Stimulated activated CD8-positive, alpha-beta memory T cell treated with anti-CD3 and anti-CD28 coated beads, Interleukin-15, amount 100 ng/mL, for 24 hours (primary cell): ENCODE data around the gene LRP3.

ENCODE experiments used
- DNase-seq: peaks from one replicate; pipeline ENCODE4 v3.0.0-alpha.2; 2020; ENCODE audit warnings: low read depth

Gene LRP3

DNA sequence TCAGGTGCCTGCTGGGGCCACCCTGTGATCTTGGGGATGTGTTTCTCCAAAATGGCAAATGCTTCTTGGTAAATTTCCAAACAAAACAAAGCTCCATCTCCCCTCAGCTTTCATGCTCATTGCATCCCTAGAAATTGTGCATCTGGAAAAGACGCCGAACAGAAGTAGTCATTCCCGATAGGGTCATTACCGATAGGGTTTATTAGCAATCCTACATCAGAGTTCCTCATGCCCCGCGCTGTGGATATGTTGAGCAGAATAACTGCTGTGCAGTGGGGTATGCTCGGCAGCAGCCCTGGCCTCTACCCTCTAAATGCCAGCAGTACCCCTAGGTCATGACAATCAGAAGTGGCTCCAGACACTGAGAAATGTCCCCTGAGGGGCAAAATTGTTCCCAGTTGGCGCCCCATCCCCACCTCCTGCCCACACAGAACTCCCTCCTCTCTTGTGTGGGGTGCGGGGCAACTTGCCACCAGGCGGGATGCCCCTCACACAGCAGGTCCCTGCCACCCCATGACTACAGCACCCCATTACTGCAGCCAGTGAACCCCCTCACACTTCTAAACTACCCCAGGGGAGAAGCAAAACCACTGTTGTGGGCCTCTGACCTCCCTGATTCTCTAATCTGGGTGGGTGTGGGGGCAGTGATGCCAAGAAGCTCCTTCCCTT lies 44.5 kb downstream of the LRP3 start:
- no peak for DNase-seq

DNA sequence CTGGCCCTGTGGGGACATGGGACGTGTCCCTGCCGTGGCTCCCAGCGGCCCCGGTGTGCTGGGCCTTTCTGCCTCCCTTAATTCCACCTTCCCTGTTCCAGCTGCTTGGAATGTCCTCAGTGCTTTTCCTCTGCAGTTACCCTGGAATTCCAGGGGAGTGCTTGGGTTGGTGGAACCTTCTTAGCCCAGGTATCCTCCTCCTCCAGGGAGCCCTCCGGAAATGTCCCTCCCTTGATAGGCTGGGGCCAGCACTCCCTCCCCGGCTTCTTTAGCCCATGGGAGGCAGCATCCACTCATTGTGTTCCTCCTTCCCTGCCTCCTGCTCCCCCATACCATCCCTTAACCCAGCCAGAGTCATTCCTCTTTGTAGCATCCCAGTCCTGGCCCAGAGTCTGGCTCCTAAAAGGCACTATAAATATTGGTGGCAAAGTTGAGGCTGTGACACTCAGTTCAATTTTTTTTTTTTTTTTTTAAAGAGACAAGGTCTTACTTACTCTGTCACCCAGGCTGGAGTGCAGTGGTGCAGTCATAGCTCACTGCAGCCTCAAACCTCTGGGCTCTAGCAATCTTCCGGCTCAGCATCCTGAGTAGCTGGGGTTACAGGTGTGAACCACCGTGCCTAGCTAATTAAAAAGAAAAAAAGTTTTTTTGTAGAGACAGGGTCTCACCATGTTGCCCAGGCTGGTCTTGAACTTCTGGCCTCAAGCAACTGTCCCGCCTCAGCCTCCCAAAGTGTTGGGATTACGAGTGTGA lies 45.3 kb downstream of the LRP3 start:
- DNase-seq, result no peak

DNA sequence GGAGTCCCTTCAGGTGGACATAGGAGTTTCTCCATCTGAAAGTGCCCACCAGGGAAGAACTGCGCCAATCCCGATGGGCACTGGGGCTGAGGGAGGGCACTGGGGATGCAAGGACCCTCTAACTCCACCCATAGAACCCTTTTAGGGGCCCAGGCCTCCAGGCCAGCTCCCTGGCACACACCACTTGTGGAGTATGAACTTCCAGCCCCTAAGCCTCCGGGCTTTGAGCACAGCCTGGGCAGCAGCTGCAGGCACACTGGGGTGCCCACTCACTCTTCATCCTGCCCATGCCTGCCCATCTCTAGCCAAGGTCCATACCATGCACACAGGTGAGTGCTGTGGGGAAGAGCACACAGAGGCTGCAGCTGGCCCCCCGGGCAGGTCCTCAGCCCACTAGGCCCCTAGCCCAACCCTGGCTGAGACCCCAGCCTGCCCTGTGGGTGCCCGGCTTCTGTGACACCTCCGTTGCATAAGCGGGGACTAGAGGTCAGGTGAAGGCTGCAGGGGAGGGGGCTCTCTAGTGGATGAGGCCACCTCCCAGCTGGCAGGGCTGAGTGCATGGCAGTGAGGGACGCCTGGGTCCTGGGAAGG lies 46.1 kb downstream of the LRP3 start:
- DNase-seq, result no peak

DNA sequence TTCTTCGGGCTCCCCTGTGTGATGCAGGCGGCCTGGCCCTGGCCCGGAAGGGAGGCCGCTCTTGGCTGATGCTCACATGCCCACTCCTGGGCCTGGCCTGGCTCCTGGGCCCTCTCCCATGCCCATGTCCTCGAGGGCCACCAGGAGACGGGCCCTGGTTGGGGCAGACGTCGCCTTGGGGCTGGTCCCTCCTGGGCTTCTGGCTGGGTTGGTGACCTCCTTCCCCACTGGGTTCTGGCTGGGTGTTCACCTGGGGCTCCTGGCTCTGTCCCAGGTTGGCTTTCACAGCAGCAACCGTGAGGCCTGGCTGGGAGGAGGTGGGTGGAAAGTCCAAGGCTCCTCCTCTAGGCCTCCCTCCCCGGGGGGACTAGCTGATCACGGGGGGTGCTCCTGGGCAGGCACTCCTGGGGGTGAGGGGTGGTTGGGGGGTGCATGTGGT lies 47.0 kb downstream of the LRP3 start:
- no peak for DNase-seq

DNA sequence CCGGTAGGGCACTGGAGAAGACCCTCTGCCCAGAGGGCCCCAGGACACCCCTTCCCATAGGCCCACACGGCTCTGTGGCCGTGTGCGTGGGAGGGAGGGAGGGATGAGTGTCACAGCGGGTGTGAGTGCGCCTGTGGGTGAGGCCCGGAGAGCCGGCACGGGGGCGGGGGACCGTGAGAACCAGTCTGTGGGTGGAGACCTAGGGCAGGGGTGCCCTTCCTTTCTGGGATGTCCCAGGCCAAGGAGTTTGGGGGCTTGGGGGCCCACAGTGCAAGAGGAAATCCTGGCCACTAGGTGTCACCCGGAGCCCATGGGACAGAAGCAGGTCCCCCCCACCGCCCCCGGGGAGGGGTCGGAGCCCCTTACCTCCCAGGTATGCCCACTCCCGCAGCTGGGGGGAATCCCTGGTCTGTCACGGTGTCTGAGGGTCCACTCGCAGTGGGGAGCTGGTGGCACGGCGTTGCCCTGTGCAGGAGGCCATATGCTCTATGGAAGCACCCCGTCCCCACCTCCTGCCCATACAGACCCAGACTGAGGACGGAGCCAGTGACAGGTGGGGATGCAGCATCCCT lies 47.5 kb downstream of the LRP3 start:
- no peak for DNase-seq

DNA sequence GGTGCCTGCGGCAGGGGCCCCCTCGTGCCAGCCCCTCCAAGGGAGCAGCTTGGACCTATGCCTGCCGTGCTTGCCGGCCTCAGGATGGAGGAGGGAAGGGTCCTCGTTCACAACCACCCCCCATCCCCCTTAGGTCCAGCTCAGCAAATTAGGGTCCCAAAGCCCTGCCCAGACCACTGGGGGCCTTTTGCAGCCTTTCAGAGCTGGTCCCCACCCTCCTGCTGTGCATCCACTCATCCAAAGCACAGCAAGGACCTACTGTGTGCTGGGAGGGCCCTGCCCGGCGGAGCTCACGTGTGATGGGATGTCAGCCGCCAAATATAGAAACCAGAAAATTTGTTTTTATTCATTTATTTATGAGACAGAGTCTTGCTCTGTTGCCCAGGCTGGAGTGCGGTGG lies 48.0 kb downstream of the LRP3 start:
- DNase-seq, result no peak

DNA sequence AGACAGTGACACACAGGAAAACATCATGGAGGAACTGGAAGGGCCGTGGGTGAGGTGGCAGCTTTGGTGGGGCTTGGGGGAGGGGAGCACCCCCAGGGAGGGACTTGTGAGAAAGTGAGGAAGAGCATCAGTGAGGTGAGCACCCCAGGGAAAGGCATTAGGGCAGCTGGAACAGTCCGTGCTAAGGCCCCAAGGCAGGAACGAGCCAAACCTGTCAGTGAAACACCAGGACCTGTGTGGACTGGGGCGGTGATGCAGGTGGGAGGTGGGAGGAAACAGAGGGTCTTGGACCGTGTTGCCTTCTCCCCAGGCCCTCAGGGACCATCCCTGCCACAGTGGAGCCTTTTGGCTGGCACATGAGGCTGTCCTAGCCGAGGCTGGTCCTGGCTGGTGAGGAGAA lies 48.8 kb downstream of the LRP3 start:
- DNase-seq, result no peak

DNA sequence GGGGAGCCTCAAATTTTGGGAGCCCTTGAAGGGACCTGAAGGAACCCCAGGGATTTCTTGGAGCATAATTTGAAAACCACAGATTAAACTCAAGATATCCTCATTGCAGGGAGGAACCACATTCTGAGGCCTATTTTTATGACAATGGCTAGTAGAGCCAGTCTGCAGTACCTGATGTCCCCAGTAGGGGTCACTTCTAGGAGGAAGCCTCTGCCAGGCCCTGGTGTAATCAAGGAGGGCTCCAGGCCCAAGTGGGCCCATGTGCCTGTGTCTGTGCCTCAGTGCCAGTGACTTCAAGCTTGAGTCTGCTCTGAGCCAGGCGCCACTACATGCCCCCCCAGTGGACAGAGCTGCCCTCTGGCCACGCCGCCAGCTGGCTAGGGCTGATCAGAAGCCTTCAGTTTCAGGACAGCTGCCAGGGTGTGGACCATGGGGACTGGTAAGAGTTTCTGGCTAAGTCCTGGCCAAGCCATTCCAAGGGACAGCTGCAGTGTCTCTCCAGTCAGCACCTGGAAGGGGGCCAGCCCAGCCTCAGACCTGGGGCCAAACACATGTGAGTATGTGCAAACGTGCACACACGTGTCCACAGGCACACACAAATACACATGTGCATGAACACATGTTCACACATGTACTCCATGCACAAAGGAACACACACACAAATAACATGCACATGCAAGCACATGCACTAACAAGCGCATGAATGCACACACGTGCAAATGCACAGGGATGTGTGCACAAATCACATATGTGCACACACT lies 52.0 kb downstream of the LRP3 start:
- DNase-seq, result no peak

DNA sequence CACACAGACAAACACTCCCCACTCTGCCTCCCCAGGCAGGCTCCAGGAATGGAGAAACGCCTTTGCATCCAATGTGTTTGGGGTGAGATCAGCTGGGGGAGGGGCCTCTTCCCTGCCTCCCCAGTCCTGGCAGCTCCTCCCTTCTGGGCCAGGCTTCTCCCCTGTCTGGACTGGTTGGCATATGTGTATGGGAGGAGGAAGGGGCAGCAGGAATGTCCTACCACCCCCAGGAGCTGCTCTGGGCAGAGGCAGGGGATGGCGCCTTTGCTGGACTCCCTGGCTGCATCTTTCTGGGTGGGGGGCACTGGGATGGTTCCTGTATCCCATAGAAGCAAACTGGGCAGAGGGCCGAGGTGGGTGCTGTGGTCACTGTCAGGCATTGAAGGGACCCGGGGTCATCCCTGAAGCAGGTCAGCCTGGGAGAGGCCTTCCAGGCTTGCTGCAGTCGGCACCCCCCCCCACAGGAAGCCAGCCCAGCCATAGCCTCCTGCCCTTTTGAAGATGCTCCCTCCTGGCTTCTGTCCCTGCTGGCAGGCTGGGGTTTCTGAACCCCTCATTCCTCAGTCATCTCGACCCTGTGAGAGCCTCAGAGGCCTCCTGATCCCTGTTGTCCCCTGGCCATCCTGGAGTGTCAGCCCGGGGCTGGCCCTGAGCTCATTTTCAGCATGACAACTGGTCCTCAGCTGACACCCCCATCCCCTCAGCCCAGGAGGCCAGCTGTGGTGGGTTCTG lies 52.7 kb downstream of the LRP3 start:
- DNase-seq, result no peak

DNA sequence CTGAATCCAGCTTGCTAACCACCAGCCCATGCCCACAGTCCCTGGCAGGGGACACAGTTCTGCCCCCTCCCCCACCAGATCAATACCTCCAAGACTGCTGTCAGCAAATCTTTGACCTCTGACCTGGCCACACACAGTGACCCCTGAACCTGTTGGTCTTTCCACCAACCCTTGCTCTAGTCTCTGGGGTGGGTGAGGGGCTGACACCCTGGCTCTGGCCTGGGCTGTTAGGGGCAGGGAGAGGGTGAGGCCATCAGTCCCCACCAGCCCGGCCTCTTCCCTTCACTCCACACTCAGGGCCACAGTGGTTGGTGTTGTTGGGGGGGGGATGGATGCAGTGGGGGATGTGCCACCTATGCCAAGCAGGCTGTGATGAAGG lies 53.3 kb downstream of the LRP3 start:
- DNase-seq, result no peak

DNA sequence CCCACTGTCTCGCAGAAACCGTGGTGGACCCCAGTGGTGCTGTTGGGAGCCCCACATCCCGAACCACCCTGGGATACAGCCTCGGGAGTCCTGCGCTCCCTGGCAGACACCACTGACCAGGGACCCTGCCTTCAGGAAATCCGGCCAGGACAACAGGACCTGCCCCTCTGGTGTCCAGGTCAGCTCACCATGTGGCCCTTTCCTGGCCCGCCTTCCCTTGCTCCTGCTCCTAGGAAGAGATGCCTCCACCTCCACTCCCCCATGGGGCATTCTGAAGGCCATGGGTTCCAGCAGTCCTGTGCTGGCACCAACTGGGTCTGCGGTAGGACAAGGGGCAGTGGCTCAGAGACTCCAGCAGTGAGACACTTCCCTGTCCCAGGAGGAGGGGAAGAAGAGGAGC lies 54.0 kb downstream of the LRP3 start:
- no peak for DNase-seq

DNA sequence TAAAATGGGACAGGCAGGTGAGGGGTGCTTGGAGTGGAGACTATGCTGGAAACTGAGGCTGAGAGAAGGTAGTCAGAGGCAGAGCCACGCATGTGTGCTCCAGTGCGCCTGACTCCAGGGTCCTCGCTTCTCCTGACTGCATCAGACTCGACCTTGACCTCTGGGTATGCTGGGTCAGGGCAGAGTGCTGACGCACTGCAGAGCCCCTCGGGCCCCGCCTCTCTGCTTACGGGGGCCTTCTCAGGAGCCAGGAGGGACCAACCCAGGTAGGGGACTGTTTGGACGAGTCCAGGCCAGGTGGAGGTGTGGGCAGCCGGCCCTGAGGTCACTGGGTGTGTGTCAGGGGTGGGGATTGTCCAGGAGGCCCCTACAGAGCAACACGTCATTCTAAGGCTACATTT lies 54.4 kb downstream of the LRP3 start:
- DNase-seq, result no peak

DNA sequence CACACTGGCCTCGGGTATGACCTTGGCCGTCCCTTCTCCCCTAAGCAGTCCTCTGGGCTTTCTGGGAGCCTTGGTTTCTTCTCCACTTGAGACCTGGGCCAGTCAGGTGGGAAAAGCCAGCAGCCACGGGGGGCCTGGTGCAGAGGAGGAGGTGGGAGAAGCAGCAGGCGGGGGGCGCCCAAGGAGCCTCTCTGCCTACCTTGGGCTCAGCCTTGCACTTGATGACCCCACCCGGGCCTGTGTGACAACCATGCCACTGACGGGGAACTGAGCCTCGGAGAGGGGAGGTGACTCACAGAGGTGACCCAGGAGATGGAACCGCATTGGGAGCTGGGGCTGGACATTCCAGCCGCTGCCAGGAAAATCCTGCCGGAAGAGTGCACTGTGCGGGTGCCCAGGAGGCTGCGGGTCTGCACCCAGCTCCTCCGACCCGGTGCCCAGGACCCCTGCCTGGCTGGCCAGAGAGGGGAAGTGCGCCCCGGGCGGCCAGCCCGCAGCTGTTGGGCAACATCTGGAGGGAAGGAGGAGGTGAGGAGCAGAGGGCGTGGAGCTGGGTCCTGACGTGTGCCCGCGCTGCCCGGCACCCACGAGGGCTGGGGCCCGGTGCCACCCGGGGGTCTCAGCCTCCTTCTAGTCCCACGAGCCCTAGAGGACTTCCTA lies 55.0 kb downstream of the LRP3 start:
- DNase-seq, result no peak

DNA sequence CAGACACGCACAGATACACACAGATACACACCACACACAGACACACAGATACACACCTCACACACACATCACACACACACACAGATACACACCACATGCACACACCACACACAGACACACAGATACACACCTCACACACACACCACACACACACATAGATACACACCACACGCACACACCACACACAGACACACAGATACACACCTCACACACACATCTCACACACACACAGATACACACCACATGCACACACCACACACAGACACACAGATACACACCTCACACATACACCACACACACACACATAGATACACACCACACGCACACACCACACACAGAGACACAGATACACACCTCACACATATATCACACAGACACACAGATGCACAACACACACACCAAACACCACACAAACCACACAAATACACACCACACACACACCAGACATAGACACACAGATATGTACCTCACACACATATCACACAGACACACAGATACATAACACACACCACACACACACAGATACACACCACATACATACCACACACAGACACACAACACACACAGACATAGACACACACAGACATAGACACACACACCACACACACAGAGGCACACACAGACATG lies 55.7 kb downstream of the LRP3 start:
- no peak for DNase-seq

DNA sequence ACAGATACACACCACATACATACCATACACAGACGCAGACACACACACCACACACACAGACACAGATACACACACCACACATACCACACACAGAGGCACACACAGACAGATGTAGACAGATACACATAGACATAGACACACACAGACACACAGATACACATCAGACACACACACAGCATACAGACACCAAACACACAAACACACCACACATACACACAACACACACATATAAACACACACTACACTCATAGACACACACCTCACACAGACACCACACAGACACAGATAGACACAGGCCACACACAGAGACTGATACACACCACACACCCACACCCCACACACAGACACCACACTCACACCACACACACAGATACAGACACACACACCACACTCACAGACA lies 56.4 kb downstream of the LRP3 start:
- no peak for DNase-seq

DNA sequence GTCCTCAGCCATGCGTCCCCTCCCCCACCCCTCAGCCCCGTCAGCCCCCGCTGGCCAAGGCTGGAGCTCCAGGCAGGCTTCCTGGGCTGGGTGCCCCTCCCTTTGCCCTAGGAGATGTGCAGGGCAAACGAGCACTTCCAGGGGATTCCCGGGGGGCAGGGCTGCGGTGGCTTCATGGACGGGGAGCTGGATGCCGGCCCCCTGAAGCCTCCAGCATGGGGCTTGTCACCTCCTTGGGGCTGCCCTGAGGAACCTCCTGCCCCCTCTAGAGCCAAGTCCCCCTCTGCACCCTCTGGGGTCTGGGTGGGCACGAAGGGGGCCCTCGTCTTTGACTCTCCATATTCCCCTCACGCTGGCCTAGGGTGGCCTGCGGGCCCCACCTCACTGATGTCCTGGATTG lies 56.9 kb downstream of the LRP3 start:
- no peak for DNase-seq

DNA sequence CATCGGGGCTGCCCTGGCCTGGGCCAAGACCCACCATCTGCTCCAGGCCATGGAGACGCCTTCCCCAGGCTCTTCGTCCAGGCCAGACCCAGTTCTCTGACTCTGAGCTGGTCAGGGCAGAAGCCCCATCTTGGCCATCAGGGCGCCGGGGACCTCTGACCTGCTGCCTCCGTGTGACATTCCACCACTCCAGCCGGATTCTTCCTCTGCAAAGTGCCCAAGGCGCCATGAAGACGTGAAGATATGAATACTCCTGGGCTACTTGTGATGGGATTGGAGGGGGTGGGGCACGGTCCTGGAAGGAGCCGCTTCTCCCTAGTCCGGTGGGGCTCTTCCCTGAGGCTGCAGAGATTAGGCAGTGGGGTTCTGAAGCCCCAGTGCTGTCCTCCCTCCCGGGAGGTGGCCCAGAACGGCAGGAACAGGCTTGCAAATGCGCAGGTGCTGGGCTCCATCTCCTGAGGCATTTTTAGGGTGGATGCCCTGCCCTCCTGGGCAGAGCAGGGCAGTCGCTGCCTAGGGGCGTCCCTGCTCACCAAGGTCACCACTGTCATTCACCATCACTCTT lies 57.5 kb downstream of the LRP3 start:
- no peak for DNase-seq

DNA sequence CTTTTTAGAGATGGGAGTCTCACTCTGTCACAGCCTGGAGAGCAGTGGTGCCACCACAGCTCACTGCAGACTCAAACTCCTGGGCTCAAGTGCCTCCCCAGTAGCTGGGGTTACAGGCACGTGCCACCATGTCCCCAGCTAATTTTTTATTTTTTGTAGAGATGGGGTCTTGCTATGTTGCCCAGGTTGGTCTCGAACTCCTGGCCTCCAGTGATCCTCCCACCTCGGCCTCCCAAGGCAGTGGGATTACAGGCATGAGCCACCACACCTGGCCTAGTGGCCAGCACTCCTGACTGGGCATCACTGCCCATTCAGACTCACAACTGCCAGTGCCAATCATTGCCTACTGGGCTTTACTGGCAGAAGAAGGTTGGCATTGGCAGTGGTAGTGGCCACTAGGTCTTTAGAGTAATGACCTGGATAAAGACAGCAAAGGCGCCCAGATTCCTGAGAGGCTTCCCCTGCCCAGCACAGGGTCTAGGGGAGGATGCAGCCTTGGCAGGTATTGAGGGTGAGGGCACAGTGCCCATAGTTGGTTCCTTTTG lies 58.4 kb downstream of the LRP3 start:
- DNase-seq, result no peak

DNA sequence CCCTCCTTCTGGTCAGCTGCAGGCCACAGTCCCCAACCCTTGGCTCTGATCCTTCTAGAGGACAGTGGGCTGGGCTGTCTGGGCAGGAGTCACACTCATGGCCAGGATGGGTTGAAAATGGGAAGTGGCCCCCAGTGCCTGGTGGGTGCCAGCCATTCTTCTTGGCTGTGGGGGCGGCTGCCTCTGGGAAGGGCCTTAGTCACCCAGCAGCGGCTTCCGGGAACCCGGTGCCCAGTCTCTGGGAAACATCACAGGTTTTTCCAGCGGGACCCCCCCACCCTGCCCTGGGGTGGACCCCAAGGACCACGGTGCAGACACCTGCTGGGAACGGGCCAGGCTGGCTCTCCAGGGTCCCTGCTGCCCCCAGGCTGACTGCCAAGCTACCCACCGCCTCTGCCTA lies 58.8 kb downstream of the LRP3 start:
- DNase-seq, result no peak

DNA sequence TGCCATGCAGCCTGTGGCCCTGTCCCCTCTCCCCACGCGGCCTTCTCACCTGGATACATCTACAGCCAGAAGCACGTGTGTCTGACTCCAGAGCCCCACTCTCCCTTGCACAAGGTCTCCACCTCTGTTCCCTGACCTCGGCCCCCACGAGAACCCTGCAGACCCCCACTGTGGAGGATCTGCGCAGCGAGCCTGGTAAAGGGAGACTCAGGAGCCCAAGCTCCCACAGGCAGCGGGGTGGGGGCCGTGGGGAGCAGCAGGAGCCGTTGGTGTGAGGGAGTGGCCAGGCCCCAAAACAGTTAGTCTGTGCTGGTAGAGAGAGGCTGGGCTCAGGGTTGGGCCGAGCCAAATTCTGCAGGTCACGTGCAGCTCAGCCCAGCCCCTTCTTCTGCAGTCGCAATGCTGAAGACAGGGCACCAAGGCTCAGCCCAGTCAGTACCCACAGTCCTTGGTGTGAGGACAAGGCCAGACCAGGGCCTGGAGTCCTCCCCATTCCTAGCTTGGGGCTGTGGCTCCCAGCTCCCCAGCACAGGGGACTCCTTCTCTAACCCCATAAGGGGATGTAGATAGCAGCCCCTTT lies 60.2 kb downstream of the LRP3 start:
- DNase-seq, result no peak
